Lower lobe of right lung (tissue), 2 donors: Measurements from ENCODE around the gene B3GNT9. TPM values are rescaled to one million over a fixed set of nuclear protein-coding genes. Genes with fewer than 3 reads are reported as not detected.

Source experiments
- ATAC-seq, 2 donors: fragments of 200-7000 bp; cut with Tn5 transposase; one replicate each; pipeline ENCODE4 v1.9.1; 2020 to 2022; ENCODE audit warnings: mild to moderate bottlenecking in 2 of 2, moderate library complexity in 2 of 2
- DNase-seq: peaks from one replicate; pipeline ENCODE4 v3.0.0-alpha.2; 2020
- H3K27ac ChIP-seq: fragments of 200-600 bp; one replicate; pipeline ENCODE4 v1.8.0; 2022
- H3K27me3 ChIP-seq: fragments of 200-600 bp; one replicate; pipeline ENCODE4 v1.8.0; 2022; ENCODE audit warnings: low read depth
- H3K36me3 ChIP-seq: fragments of 200-600 bp; one replicate; pipeline ENCODE4 v1.8.0; 2022; ENCODE audit warnings: mild to moderate bottlenecking
- H3K4me1 ChIP-seq: fragments of 200-600 bp; one replicate; pipeline ENCODE4 v1.8.0; 2022
- H3K4me3 ChIP-seq: fragments of 200-600 bp; one replicate; pipeline ENCODE4 v1.8.0; 2022; ENCODE audit warnings: mild to moderate bottlenecking
- H3K9me3 ChIP-seq: fragments of 200-600 bp; one replicate; pipeline ENCODE4 v1.8.0; 2022
- CTCF ChIP-seq: fragments of 200-600 bp; IDR thresholded peaks from one replicate; pipeline ENCODE4 v1.8.0; 2022; ENCODE audit warnings: antibody characterized with exemption, mild to moderate bottlenecking
- intact Hi-C: fragments of 100-400 bp; cut with DNase I; formaldehyde crosslinking; loops from one replicate; pipeline ENCODE4 v1.11.0; 2022
- total RNA-seq: library from RNA; stranded (reverse); fragmentation: NEBNext Ultra II Directional; extraction: Animal tissue kit (Norgen Biotek cat#: 25700); gene quantifications from one replicate; pipeline ENCODE4 v1.2.1, GENCODE V29; 2021
- donor health status: DM: no; HTN: yes; CAD: no; lungs with severe emphysema.

B3GNT9 gene
- total RNA-seq, 1 donor from 2014 or later = 13.5 TPM

- Histone ChIP-seq H3K4me1 (peaks cover 31% of the 10 kb centered on the region), H3K9me3 (no peaks in the 10 kb centered on the region), H3K36me3 (no peaks in the 10 kb centered on the region), H3K27me3 (no peaks in the 10 kb centered on the region), H3K27ac (no peak overlapping the region), H3K4me3 (no peak overlapping the region)
- ATAC-seq = no peak
- no peak for DNase-seq
- TF ChIP-seq CTCF = no peak
- intact Hi-C loops = no loop called here
Measured at GRCh38 chr16:67112591-67113399, 38.0 kb downstream of the B3GNT9 start.

GRCh38 chr16:67111951-67112444 lies 38.8 kb downstream of the B3GNT9 start:
- Histone ChIP-seq H3K9me3 (no peaks in the 10 kb centered on the region), H3K36me3 (no peaks in the 10 kb centered on the region), H3K4me3 (no peak overlapping the region), H3K27ac (no peak overlapping the region), H3K4me1 (peaks cover 31% of the 10 kb centered on the region), H3K27me3 (no peaks in the 10 kb centered on the region)
- intact Hi-C loops = no loop called here
- DNase-seq (no peak), ATAC-seq (no peak)
- no peak for TF ChIP-seq CTCF

GRCh38 chr16:67109407-67110135 lies 41.2 kb downstream of the B3GNT9 start, which contains the start of gene PHAF1:
TSS of gene PHAF1 (plus strand) at chr16:67109941. CDS start at chr16:67110176, 235 bp downstream.
- peak within 1 kb of the TSS; percentile 84 for H3K27ac ChIP-seq
- peak within 1 kb of the TSS; percentile 86 for H3K4me3 ChIP-seq
- peak; percentile 95 for DNase-seq
- no peaks in the 10 kb centered on the region for H3K9me3 ChIP-seq
- TF ChIP-seq CTCF = no peak
- intact Hi-C loops = no loop called here
- no peaks in the 10 kb centered on the region for H3K36me3 ChIP-seq
- peak; percentile 98 to 99 for ATAC-seq
- H3K4me1 ChIP-seq = peaks cover 50% of the 10 kb centered on the region
- H3K27me3 ChIP-seq = no peaks in the 10 kb centered on the region

DNA sequence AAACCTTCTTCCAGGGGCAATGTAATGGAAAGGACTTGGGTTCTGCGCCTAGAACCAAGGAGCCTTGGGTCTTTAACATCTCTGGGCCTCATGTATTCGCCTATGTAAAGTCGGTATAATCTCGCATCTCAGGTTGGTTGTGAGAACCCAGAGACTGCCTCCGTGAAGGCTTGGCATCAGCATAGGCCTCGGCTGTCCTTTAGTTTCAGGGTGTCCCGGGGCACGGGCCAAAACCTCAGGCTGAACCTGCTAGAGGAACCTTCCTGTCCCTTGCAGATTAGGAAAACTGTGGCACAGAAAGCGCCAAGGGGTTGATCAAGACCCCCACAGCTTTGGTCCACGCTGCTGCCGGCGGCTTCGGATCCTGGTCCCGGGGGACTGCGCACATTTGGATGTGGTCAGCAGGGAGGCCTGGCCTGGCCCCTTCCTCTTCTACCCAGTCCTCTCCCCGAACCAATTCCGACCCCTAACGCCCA lies 41.8 kb downstream of the B3GNT9 start:
- H3K27ac ChIP-seq = peak overlapping the region; percentile 84
- no peaks in the 10 kb centered on the region for H3K27me3 ChIP-seq
- no peaks in the 10 kb centered on the region for H3K9me3 ChIP-seq
- no peak for TF ChIP-seq CTCF
- H3K4me3 ChIP-seq = peak overlapping the region; percentile 86
- no peak for DNase-seq
- no peak for ATAC-seq
- no peaks in the 10 kb centered on the region for H3K36me3 ChIP-seq
- peaks cover 50% of the 10 kb centered on the region for H3K4me1 ChIP-seq
- intact Hi-C loops = no loop called here

GRCh38 chr16:67108489-67108888 lies 42.3 kb downstream of the B3GNT9 start:
- no peaks in the 10 kb centered on the region for H3K9me3 ChIP-seq
- H3K27me3 ChIP-seq = no peaks in the 10 kb centered on the region
- intact Hi-C loops = no loop called here
- DNase-seq = no peak
- no peak for ATAC-seq
- TF ChIP-seq CTCF = no peak
- no peak overlapping the region for H3K4me3 ChIP-seq
- H3K27ac ChIP-seq = no peak overlapping the region
- H3K36me3 ChIP-seq = no peaks in the 10 kb centered on the region
- peaks cover 50% of the 10 kb centered on the region for H3K4me1 ChIP-seq
